Fibroblast of the aortic adventitia (primary cell): ENCODE measurements around the gene UBE2D1. TPM values are rescaled to one million over a fixed set of nuclear protein-coding genes. Genes with fewer than 3 reads are reported as not detected.
A peak's percentile ranks its signal among the peaks of the same experiment; 100 is the strongest.

Experiments used
- DNase-seq: peaks from one replicate; pipeline ENCODE4 v3.0.0-alpha.2; 2010; ENCODE audit warnings: low read depth
- H3K4me3 ChIP-seq: 2 replicates; pipeline ENCODE4 v1.5.1; 2011; ENCODE audit warnings: low read depth, mild to moderate bottlenecking, control low read depth, low read length, moderate library complexity
- CTCF ChIP-seq: IDR thresholded peaks from 2 replicates; pipeline ENCODE4 v1.5.1; 2011; ENCODE audit warnings: mild to moderate bottlenecking, low read length, control low read depth, inconsistent platforms; ENCODE audit not compliant: insufficient read depth
- total RNA-seq: library from RNA; depleted of rRNA; stranded (reverse); fragments of >200 nt; gene quantifications from 2 replicates; pipeline ENCODE4 v1.2.3, GENCODE V29; 2012; ENCODE audit warnings: low replicate concordance

UBE2D1 gene
- total RNA-seq, 1 donor: 25.0 TPM

GRCh38 chr10:58320351-58321049, 14.3 kb upstream of the UBE2D1 start:
- TF ChIP-seq CTCF: no peak
- no peak for DNase-seq
- no peak overlapping the region for H3K4me3 ChIP-seq

GRCh38 chr10:58322072-58322834, 12.6 kb upstream of the UBE2D1 start:
- H3K4me3 ChIP-seq: no peak overlapping the region
- no peak for DNase-seq
- no peak for TF ChIP-seq CTCF

DNA sequence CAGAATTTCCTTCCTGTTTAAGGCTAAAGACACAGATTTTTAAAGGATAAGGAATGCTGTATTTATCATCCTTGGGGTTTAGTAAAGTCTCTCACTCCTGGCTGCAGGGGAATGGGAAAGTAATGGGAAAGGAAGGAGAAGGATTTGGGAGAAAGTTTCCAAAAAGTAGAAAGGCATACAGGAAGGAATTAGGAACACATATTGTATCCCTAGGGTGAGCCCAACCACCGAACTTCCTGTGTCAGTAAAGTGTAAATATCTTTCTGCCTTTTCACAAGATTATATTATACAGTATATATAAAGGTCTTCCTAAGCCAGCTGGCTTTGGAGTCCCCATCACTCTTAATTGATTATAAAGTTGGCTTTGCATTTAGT, 12.0 kb upstream of the UBE2D1 start:
- DNase-seq: no peak
- TF ChIP-seq CTCF: no peak
- no peak overlapping the region for H3K4me3 ChIP-seq

DNA sequence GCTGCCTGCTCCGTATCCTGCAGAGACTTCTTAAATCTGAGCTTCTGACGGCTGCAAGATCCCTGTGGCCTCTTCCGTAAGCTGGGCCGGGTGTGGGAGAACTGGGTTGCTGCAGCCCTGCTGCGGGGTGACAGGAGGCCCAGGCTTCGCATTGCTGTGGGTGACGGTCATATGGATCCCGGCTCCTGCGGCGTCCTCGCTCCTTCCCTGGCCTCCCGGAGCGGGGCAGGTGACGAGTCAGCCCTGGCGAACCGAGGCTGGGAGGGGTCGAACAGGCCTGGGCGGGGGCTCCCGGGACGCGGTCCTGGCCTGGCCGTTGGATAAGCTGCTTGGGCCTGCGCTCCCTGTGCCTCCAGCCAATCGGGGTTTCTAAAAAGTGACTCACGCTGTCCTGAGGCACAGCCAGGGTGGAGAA, 7.8 kb upstream of the UBE2D1 start:
- no peak for TF ChIP-seq CTCF
- peak; percentile 71 for DNase-seq
- H3K4me3 ChIP-seq: peak overlapping the region; percentile 55

DNA sequence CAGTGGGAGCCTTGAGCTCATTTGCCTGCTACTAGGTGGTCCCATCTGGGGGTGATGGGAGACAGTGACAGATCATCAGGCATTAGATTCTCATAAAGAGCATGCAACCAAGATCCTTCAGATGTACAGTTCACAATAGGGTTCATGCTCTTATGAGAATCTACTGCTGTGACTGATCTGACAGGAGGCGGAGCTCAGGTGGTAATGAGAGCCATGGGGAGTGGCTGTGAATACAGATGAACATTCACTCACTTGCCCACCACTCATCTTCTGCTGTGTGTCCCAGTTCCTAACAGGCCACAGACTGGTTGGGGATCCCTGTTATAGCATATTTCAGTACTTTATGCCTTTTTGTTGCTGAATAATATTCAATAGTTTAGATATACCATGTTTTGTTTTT, 6.6 kb upstream of the UBE2D1 start:
- DNase-seq: no peak
- H3K4me3 ChIP-seq: no peak overlapping the region
- TF ChIP-seq CTCF: no peak

GRCh38 chr10:58330431-58330830, 4.4 kb upstream of the UBE2D1 start:
- no peak overlapping the region for H3K4me3 ChIP-seq
- DNase-seq: no peak
- TF ChIP-seq CTCF: no peak
